Measurements from ENCODE around the gene KCNG3.

Gene KCNG3

DNA sequence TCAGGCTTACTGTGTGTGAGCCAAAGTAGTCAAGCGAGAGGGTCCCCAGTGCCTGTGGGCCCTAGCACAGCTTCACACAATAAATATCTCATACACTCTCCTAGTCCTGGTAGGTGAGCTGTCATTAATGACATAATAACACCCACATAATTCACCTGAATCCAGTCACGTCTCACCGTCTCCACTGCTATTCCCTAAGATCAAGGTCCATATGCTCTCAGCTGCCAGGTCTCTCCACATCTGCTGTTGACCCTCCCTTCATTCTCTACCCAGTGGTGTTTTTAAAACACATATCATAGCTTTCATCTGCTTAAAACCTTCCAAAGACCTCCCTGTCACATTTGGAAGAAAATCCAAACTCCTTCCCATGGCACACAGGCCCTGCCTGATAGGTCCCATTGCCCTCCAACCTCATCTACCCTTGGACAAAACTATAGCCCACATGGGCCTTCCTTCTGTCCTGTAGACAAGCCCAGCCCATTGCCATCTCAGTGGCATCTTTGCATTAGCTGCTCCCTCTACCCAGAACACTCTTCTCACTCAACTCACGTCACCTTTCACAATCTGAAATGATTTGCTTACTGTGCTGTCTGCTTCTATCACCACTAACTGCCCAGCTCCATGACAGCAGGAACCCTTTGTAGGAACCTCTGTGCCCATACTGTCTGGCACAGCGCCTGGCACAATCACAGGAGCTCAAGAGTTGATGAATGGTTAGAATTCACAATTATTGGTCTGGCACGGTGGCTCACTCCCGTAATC is 7.5 kb downstream of the KCNG3 start:
- no peak for DNase-seq (ENCODE audit: low read depth)

GRCh38 chr2:42480402-42480801 is 13.4 kb downstream of the KCNG3 start:
- no peak for DNase-seq (ENCODE audit: low read depth)

DNA sequence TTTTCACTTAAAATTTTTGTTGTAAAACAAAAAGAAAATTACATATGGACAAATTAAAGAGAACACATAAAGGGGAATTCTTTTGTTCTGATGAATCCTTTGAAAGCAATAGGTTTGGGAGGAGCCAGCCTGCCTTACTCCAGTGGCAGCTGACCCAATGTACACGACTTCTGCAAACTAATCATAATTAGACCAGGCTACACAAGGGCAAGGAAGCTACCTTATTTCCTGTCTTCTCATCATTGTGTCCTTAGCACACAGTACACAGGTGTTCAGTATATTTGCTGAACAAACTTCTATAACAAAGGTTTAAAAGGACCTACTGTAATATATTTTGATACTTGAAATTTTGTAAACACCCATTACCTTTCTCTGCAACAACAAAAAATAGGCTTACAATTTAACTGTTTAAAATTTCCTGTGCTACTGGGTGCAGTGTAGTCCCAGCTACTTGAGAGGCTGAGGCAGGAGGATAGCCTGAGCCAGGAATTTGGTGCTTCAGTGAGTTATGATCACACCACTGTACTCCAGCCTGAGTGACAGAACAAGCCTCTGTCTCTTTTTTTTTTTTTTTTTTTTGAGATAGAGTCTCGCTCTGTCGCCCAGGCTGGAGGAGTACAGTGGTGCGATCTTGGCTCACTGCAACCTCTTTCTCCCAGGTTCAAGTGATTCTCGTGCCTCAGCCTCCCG is 18.9 kb downstream of the KCNG3 start:
- no peak for DNase-seq (ENCODE audit: low read depth)

GRCh38 chr2:42470706-42471105 is 23.1 kb downstream of the KCNG3 start:
- DNase-seq (ENCODE audit: low read depth), result no peak

GRCh38 chr2:42464631-42465030 is 29.2 kb downstream of the KCNG3 start:
- no peak for DNase-seq (ENCODE audit: low read depth)

- DNase-seq (ENCODE audit: low read depth), result no peak
Observed at GRCh38 chr2:42463570-42463969, 30.2 kb downstream of the KCNG3 start.

GRCh38 chr2:42459296-42459695 is 34.5 kb downstream of the KCNG3 start:
- DNase-seq (ENCODE audit: low read depth), result no peak

- DNase-seq (ENCODE audit: low read depth), result no peak
Observed at GRCh38 chr2:42458396-42458795, 35.4 kb downstream of the KCNG3 start.

DNA sequence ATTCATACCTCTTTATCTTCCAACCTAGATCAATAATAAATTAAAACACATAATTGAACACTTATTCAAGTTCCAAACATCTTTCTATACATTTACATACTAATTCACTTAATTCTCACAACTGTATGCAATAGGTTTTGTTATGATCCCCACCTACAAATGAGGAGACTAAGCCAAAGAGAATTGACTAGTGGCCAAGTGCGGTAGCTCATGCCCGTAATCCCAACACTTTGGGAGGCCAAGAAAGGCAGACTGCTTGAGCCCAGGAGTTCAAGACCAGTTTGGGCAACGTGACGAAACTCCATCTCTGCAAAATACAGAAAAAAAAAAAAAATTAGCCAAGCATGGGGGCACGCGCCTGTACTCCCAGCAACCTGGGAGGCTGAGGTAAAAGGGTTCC is 36.8 kb downstream of the KCNG3 start:
- no peak for DNase-seq (ENCODE audit: low read depth)

GRCh38 chr2:42456126-42456839 is 37.5 kb downstream of the KCNG3 start:
- DNase-seq (ENCODE audit: low read depth), result no peak

- no peak for DNase-seq (ENCODE audit: low read depth)
Observed at GRCh38 chr2:42452545-42452944, 41.2 kb downstream of the KCNG3 start.

GRCh38 chr2:42450136-42450535 is 43.6 kb downstream of the KCNG3 start:
- no peak for DNase-seq (ENCODE audit: low read depth)

GRCh38 chr2:42449163-42450087 is 44.4 kb downstream of the KCNG3 start:
- no peak for DNase-seq (ENCODE audit: low read depth)

GRCh38 chr2:42448163-42448562 is 45.6 kb downstream of the KCNG3 start:
- DNase-seq (ENCODE audit: low read depth), result no peak

GRCh38 chr2:42446503-42447271 is 47.1 kb downstream of the KCNG3 start:
- DNase-seq (ENCODE audit: low read depth), result no peak

- DNase-seq (ENCODE audit: low read depth), result no peak
Observed at GRCh38 chr2:42443718-42444399, 49.9 kb downstream of the KCNG3 start.

DNA sequence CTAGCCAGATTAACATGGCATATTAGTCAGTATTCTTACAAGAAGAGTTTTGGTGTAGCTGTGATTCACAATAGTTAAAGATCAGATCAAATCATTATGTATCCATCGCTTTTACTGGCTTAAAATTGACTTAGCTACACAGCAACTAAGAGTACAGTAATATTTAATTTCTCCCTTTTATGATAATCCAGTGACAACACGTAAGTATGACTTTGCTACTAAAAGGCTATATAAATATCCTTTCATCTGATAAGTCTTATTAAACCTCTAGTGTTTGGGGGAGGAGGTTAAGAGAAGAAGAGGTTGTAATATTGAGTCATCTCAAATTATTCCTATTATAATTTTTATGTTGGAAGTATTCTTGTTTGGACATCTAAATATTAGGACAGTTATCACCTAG is 51.0 kb downstream of the KCNG3 start:
- DNase-seq (ENCODE audit: low read depth), result no peak

- DNase-seq (ENCODE audit: low read depth), result no peak
Observed at GRCh38 chr2:42438685-42439084, 55.1 kb downstream of the KCNG3 start.

GRCh38 chr2:42436370-42436769 is 57.4 kb downstream of the KCNG3 start:
- no peak for DNase-seq (ENCODE audit: low read depth)

DNA sequence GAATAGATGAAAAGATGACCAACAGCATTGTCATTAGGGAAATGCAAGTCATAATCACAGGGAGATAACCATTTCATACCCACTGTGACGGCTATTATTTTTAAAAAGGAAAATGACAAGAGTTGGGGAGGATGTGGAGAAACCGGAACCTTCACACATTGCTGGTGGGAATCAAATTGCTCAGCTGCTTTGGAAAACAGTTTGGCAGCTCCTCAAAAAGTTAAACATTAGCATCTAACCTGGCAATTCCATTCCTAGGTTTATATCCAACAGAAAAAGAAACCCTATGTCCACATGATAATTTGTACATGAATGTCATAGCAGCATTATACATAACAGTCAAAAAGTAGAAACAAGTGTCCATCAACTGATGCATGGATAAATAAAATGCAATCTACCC is 58.2 kb downstream of the KCNG3 start:
- DNase-seq (ENCODE audit: low read depth), result no peak

- no peak for DNase-seq (ENCODE audit: low read depth)
Observed at GRCh38 chr2:42430188-42430587, 63.6 kb downstream of the KCNG3 start.
